HepG2 (cell line): ENCODE measurements around the gene CKS1B. TPM values are rescaled to one million over a fixed set of nuclear protein-coding genes. Genes with fewer than 3 reads are reported as not detected.

Source experiments
- GABPA ChIP-seq, 2 experiments: IDR thresholded peaks; 2 replicates each; pipeline ENCODE4 v1.6.1; 2011 to 2016; ENCODE audit warnings: low read depth in 2 of 2, low read length in 1 of 2, missing biosample characterization in 1 of 2, missing genetic modification characterization in 1 of 2
- KDM1A ChIP-seq: IDR thresholded peaks from 2 replicates; pipeline ENCODE4 v1.6.1; 2016; ENCODE audit warnings: missing compliant biosample characterization
- MED1 ChIP-seq: sonication (generic); formaldehyde crosslinking; IDR thresholded peaks from 2 replicates; pipeline ENCODE4 v1.4.0; 2020; ENCODE audit warnings: missing genetic modification reagents
- SIX1 ChIP-seq: sonication (generic); formaldehyde crosslinking; IDR thresholded peaks from 2 replicates; pipeline ENCODE4 v1.4.0; 2020; ENCODE audit warnings: missing genetic modification reagents, borderline replicate concordance
- ZNF224 ChIP-seq: sonication (generic); formaldehyde crosslinking; IDR thresholded peaks from 2 replicates; pipeline ENCODE4 v1.5.0; 2020; ENCODE audit warnings: mild to moderate bottlenecking, missing genetic modification reagents
- ZNF350 ChIP-seq: sonication (generic); formaldehyde crosslinking; IDR thresholded peaks from 2 replicates; pipeline ENCODE4 v1.4.0; 2020; ENCODE audit warnings: mild to moderate bottlenecking, low read depth, missing genetic modification reagents, borderline replicate concordance
- polyA plus RNA-seq, 8 experiments: library from polyadenylated mRNA; depleted of rRNA in 3 of 8; stranded (reverse) in 7 of 8; unstranded in 1 of 8; fragments of >200 nt; fragmentation: Illumina TruSeq in 4 of 8; extraction: Trizol in 4 of 8; gene quantifications; 2 replicates each; pipeline versions ENCODE4 v1.2.1 to v1.2.3, GENCODE V29; 2011 to 2016; ENCODE audit warnings: low read depth in 4 of 8, missing spikeins in 1 of 8, mixed read lengths in 1 of 8; ENCODE audit not compliant: insufficient read depth in 1 of 8
- total RNA-seq, 5 experiments: library from RNA; depleted of rRNA; stranded (reverse); fragments of >200 nt; fragmentation: Illumina TruSeq; extraction: Trizol; gene quantifications; 2 replicates each; pipeline ENCODE4 v1.2.3, GENCODE V29; 2016; ENCODE audit warnings: low read depth in 1 of 5
- TF ChIP-seq, protein P1 (sequence below): sonication (generic); formaldehyde crosslinking; IDR thresholded peaks from 2 replicates; pipeline ENCODE4 v1.5.0; 2020; ENCODE audit warnings: missing genetic modification reagents
- TF ChIP-seq, protein P2 (sequence below): sonication (generic); formaldehyde crosslinking; IDR thresholded peaks from 2 replicates; pipeline ENCODE4 v1.5.0; 2020; ENCODE audit warnings: missing genetic modification reagents, mild to moderate bottlenecking, borderline replicate concordance
- TF ChIP-seq, protein P3 (sequence below): sonication (generic); formaldehyde crosslinking; IDR thresholded peaks from 2 replicates; pipeline ENCODE4 v1.8.0; 2022; ENCODE audit warnings: mild to moderate bottlenecking, missing genetic modification reagents; ENCODE audit not compliant: insufficient replicate concordance
- TF ChIP-seq, protein P4 (sequence below): sonication (generic); formaldehyde crosslinking; IDR thresholded peaks from 2 replicates; pipeline ENCODE4 v1.4.0; 2020; ENCODE audit warnings: missing genetic modification reagents
- TF ChIP-seq, protein P5 (sequence below): sonication (generic); formaldehyde crosslinking; IDR thresholded peaks from 2 replicates; pipeline ENCODE4 v1.4.0; 2020; ENCODE audit warnings: missing genetic modification reagents
- TF ChIP-seq, protein P6 (sequence below): sonication (generic); formaldehyde crosslinking; IDR thresholded peaks from 2 replicates; pipeline ENCODE4 v1.8.1; 2023; ENCODE audit warnings: mild to moderate bottlenecking, missing genetic modification reagents, borderline replicate concordance
- TF ChIP-seq, protein P7 (sequence below): IDR thresholded peaks from 2 replicates; pipeline ENCODE4 v1.6.1; 2018; ENCODE audit warnings: missing genetic modification reagents
- TF ChIP-seq, protein P8 (sequence below): sonication (generic); formaldehyde crosslinking; IDR thresholded peaks from 2 replicates; pipeline ENCODE4 v1.5.1; 2020; ENCODE audit warnings: mild to moderate bottlenecking, missing genetic modification reagents, borderline replicate concordance

The CKS1B gene
- total and polyA plus RNA-seq, 2 of the 13 experiments (the other 11 are each of a cell fraction or from before 2014, with no cell fraction given), result 217 to 222 TPM

DNA sequence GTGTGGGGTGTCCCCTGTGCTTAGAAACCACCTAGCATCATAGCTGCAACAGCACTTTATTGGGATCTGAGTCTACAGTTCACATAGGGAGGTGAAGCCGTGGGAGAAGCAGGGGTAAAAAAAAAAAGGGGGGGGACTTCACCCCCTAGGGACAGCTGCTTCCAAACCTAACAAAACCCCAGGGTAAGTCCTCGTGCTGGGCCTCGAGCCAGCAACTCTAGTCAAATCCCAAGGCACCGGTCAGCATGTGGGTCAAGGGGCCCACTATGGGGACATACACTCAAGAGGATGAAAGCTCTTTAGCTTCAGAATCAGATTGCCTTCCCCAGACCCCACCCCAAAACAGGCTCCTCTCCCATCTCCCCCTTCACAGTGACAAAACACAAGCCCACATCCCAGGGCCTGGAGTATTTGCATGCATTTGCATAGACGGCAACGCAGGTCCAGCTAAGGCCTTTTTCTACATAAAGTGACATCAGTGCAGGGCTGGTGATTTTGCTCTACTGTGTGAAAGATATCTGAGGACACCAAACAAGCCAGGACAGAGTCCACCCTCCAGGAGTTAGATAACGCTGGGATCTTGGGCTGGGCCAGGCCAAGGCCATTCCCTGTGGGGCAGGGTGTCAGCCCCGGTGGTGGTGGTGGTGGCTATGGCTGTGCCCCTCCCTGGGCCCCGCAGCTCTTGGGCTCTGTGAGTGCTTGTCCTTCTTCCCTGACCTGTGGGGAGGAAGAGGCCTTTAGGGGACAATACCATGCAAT is 29.9 kb upstream of the CKS1B start (continued):
- TF ChIP-seq ZNF350 (CRISPR knock-in tag), result peak; percentile 47; the same call in 1 of the 2 replicates
- TF ChIP-seq, protein P1, sequence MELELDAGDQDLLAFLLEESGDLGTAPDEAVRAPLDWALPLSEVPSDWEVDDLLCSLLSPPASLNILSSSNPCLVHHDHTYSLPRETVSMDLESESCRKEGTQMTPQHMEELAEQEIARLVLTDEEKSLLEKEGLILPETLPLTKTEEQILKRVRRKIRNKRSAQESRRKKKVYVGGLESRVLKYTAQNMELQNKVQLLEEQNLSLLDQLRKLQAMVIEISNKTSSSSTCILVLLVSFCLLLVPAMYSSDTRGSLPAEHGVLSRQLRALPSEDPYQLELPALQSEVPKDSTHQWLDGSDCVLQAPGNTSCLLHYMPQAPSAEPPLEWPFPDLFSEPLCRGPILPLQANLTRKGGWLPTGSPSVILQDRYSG (CRISPR knock-in tag), result no peak
- TF ChIP-seq, protein P2, sequence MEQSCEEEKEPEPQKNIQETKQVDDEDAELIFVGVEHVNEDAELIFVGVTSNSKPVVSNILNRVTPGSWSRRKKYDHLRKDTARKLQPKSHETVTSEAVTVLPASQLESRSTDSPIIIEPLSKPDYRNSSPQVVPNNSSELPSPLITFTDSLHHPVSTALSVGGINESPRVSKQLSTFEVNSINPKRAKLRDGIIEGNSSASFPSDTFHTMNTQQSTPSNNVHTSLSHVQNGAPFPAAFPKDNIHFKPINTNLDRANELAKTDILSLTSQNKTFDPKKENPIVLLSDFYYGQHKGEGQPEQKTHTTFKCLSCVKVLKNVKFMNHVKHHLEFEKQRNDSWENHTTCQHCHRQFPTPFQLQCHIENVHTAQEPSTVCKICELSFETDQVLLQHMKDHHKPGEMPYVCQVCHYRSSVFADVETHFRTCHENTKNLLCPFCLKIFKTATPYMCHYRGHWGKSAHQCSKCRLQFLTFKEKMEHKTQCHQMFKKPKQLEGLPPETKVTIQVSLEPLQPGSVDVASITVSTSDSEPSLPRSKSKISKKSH (CRISPR knock-in tag), result no peak
- TF ChIP-seq, protein P3, sequence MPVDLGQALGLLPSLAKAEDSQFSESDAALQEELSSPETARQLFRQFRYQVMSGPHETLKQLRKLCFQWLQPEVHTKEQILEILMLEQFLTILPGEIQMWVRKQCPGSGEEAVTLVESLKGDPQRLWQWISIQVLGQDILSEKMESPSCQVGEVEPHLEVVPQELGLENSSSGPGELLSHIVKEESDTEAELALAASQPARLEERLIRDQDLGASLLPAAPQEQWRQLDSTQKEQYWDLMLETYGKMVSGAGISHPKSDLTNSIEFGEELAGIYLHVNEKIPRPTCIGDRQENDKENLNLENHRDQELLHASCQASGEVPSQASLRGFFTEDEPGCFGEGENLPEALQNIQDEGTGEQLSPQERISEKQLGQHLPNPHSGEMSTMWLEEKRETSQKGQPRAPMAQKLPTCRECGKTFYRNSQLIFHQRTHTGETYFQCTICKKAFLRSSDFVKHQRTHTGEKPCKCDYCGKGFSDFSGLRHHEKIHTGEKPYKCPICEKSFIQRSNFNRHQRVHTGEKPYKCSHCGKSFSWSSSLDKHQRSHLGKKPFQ (CRISPR knock-in tag), result no peak
- TF ChIP-seq KDM1A, result no peak
- TF ChIP-seq, protein P4, sequence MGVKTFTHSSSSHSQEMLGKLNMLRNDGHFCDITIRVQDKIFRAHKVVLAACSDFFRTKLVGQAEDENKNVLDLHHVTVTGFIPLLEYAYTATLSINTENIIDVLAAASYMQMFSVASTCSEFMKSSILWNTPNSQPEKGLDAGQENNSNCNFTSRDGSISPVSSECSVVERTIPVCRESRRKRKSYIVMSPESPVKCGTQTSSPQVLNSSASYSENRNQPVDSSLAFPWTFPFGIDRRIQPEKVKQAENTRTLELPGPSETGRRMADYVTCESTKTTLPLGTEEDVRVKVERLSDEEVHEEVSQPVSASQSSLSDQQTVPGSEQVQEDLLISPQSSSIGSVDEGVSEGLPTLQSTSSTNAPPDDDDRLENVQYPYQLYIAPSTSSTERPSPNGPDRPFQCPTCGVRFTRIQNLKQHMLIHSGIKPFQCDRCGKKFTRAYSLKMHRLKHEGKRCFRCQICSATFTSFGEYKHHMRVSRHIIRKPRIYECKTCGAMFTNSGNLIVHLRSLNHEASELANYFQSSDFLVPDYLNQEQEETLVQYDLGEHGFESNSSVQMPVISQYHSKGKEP (CRISPR knock-in tag), result no peak
- TF ChIP-seq MED1 (CRISPR knock-in tag), result peak; percentile 96
- TF ChIP-seq, protein P5, sequence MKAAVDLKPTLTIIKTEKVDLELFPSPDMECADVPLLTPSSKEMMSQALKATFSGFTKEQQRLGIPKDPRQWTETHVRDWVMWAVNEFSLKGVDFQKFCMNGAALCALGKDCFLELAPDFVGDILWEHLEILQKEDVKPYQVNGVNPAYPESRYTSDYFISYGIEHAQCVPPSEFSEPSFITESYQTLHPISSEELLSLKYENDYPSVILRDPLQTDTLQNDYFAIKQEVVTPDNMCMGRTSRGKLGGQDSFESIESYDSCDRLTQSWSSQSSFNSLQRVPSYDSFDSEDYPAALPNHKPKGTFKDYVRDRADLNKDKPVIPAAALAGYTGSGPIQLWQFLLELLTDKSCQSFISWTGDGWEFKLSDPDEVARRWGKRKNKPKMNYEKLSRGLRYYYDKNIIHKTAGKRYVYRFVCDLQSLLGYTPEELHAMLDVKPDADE, result no peak
- peak; percentile 30; the same call in 1 of the 2 replicates for TF ChIP-seq SIX1 (CRISPR knock-in tag)
- TF ChIP-seq, protein P6, sequence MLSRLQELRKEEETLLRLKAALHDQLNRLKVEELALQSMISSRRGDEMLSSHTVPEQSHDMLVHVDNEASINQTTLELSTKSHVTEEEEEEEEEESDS (CRISPR knock-in tag), result no peak
- TF ChIP-seq ZNF224 (CRISPR knock-in tag), result no peak
- TF ChIP-seq, protein P7, sequence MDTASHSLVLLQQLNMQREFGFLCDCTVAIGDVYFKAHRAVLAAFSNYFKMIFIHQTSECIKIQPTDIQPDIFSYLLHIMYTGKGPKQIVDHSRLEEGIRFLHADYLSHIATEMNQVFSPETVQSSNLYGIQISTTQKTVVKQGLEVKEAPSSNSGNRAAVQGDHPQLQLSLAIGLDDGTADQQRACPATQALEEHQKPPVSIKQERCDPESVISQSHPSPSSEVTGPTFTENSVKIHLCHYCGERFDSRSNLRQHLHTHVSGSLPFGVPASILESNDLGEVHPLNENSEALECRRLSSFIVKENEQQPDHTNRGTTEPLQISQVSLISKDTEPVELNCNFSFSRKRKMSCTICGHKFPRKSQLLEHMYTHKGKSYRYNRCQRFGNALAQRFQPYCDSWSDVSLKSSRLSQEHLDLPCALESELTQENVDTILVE, result peak; percentile 91
- TF ChIP-seq GABPA (IDR thresholded peaks at IDR 0.05; ENCODE audit: low read depth, low read length), result no peak
- peak; percentile 52; the same call in 1 of the 2 replicates for TF ChIP-seq GABPA (CRISPR knock-in tag; IDR thresholded peaks at IDR 0.05; ENCODE audit: low read depth)
- TF ChIP-seq, protein P8, sequence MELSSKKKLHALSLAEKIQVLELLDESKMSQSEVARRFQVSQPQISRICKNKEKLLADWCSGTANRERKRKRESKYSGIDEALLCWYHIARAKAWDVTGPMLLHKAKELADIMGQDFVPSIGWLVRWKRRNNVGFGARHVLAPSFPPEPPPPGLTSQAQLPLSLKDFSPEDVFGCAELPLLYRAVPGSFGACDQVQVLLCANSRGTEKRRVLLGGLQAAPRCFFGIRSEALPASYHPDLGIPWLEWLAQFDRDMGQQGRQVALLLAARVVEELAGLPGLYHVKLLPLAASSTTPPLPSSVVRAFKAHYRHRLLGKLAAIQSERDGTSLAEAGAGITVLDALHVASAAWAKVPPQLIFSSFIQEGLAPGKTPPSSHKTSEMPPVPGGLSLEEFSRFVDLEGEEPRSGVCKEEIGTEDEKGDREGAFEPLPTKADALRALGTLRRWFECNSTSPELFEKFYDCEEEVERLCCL, result no peak
- TF ChIP-seq, all 625 proteins: peak for 201
